Glutamatergic neuron (in vitro differentiated cells): ENCODE data around the gene ZNF490. TPM values are rescaled to one million over a fixed set of nuclear protein-coding genes. Genes with fewer than 3 reads are reported as not detected.
"Not testable (repeated sequence)": the region's sequence is repeated elsewhere in the genome, so short reads cannot be mapped to it uniquely, and the experiment has no call there.

Experiments
- DNase-seq: peaks from one replicate; pipeline ENCODE4 v3.0.0; 2022
- H3K27ac Mint-ChIP-seq: one replicate; pipeline ENCODE4 v1.8.0; 2020; ENCODE audit warnings: mild to moderate bottlenecking, mixed read lengths, inconsistent platforms; ENCODE audit not compliant: unreplicated experiment
- H3K27me3 Mint-ChIP-seq: one replicate; pipeline ENCODE4 v1.8.0; 2020; ENCODE audit warnings: mild to moderate bottlenecking, moderate library complexity, mixed read lengths, inconsistent platforms; ENCODE audit not compliant: unreplicated experiment
- H3K36me3 Mint-ChIP-seq: one replicate; pipeline ENCODE4 v1.8.0; 2020; ENCODE audit warnings: mild to moderate bottlenecking, mixed read lengths, inconsistent platforms; ENCODE audit not compliant: unreplicated experiment
- H3K4me1 Mint-ChIP-seq: one replicate; pipeline ENCODE4 v1.8.0; 2020; ENCODE audit warnings: mild to moderate bottlenecking, low read depth, mixed read lengths, inconsistent platforms; ENCODE audit not compliant: unreplicated experiment
- H3K4me3 Mint-ChIP-seq: one replicate; pipeline ENCODE4 v1.8.0; 2020; ENCODE audit warnings: mild to moderate bottlenecking, mixed read lengths, inconsistent platforms; ENCODE audit not compliant: unreplicated experiment
- H3K9me3 Mint-ChIP-seq: one replicate; pipeline ENCODE4 v1.8.0; 2020; ENCODE audit warnings: mild to moderate bottlenecking, moderate library complexity, mixed read lengths, inconsistent platforms; ENCODE audit not compliant: unreplicated experiment
- total RNA-seq: library from RNA; stranded (reverse); fragmentation: NEBNext Ultra II Directional; extraction: Animal tissue kit (Norgen Biotek cat#: 25700); gene quantifications from one replicate; pipeline ENCODE4 v1.2.1, GENCODE V29; 2021; ENCODE audit not compliant: unreplicated experiment
- TF ChIP-seq, protein P1 (sequence below): fragments of 200-600 bp; sonication (generic); IDR thresholded peaks from one replicate; pipeline ENCODE4 v1.5.0; 2021; ENCODE audit not compliant: partially characterized antibody, unreplicated experiment

Gene ZNF490
- total RNA-seq, 1 donor from 2014 or later: 8.0 TPM

DNA sequence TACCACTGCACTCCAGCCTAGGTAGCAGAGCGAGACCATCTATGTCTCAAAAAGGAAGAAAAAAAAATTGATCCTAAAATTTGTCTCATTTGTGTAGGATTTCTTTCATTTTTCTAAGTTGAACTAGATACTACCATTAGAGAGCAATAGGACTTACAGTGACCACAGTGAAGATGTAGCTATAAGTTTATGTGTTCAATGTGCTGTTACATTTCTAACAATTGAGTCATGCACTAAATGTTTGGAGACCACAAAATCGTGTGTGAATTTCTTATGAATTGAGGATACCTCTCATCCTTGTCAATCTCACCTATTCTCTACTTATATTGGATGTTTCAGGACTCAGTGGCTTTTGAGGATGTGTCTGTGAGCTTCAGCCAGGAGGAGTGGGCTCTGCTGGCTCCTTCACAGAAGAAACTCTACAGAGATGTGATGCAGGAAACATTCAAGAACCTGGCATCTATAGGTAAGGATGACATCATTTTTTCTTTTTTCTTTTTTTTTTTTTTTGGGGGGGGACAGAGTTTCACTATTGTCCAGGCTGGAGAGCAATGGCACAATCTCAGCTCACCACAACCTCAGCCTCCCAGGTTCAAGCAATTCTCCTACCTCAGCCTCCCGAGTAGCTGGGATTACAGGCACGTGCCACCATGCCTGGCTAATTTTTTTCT, 12.9 kb upstream of the ZNF490 start:
- Mint-ChIP-seq H3K27ac (no peak overlapping the region), H3K36me3 (peaks cover 29% of the 10 kb centered on the region), H3K4me3 (no peak overlapping the region), H3K4me1 (no peaks in the 10 kb centered on the region), H3K27me3 (no peaks in the 10 kb centered on the region), H3K9me3 (peaks cover 10% of the 10 kb centered on the region)
- TF ChIP-seq, protein P1, sequence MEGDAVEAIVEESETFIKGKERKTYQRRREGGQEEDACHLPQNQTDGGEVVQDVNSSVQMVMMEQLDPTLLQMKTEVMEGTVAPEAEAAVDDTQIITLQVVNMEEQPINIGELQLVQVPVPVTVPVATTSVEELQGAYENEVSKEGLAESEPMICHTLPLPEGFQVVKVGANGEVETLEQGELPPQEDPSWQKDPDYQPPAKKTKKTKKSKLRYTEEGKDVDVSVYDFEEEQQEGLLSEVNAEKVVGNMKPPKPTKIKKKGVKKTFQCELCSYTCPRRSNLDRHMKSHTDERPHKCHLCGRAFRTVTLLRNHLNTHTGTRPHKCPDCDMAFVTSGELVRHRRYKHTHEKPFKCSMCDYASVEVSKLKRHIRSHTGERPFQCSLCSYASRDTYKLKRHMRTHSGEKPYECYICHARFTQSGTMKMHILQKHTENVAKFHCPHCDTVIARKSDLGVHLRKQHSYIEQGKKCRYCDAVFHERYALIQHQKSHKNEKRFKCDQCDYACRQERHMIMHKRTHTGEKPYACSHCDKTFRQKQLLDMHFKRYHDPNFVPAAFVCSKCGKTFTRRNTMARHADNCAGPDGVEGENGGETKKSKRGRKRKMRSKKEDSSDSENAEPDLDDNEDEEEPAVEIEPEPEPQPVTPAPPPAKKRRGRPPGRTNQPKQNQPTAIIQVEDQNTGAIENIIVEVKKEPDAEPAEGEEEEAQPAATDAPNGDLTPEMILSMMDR: no peak
- no peak for DNase-seq

DNA sequence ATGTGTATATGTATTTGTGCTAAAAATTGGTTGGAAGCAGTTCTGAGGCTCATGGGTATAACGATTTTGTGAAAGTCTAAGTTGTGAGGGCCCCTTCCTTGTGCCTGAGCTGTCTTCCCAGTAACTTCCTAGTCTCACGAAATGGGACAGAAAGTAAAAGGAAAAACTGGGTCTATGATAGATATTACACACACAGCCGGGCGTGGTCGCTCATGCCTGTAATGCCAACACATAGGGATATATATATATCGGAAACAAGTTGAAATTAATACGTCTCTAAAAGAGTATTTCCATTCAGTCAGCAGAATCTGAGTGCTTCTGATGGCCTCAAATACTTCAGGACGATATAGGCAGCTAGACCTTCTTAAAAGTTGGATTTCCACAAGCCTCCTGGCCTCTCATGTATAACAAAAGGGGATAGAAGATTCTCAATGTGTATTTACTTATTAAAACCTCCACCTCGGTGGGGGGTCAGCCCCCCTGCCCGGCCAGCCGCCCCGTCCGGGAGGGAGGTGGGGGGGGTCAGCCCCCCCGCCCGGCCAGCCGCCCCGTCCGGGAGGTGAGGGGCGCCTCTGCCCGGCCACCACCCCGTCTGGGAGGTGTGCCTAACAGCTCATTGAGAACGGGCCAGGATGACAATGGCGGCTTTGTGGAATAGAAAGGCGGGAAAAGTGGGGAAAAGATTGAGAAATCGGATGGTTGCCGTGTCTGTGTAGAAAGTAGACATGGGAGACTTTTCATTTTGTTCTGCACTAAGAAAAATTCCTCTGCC, 10.8 kb upstream of the ZNF490 start:
- peaks cover 12% of the 10 kb centered on the region for H3K36me3 Mint-ChIP-seq
- H3K4me1 Mint-ChIP-seq, H3K9me3 Mint-ChIP-seq, H3K4me3 Mint-ChIP-seq, H3K27me3 Mint-ChIP-seq, DNase-seq, H3K27ac Mint-ChIP-seq: not testable (repeated sequence)

DNA sequence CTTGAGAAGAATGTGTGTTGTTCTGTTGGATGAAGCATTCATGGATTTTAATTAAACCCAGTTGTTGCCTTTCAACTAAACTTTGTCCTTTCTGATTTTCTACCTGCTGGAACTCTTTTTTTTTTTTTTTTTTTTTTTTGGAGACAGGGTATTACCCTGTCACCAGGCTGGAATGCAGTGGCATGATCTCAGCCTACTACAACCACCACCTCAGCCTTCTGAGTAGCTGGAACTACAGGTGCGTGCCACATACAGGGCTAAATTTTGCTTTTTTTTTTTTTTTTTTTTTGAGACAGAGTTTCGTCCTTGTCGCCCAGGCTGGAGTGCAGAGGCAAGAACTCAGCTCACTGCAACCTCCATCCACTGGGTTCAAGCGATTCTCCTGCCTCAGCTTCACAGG, 7.0 kb upstream of the ZNF490 start:
- H3K27ac Mint-ChIP-seq: no peak overlapping the region
- no peak overlapping the region for H3K4me3 Mint-ChIP-seq
- H3K27me3 Mint-ChIP-seq: peaks cover 4% of the 10 kb centered on the region
- no peak for DNase-seq
- H3K9me3 Mint-ChIP-seq: peaks cover 3% of the 10 kb centered on the region
- TF ChIP-seq, protein P1: no peak
- H3K36me3 Mint-ChIP-seq: peaks cover 4% of the 10 kb centered on the region
- no peaks in the 10 kb centered on the region for H3K4me1 Mint-ChIP-seq

DNA sequence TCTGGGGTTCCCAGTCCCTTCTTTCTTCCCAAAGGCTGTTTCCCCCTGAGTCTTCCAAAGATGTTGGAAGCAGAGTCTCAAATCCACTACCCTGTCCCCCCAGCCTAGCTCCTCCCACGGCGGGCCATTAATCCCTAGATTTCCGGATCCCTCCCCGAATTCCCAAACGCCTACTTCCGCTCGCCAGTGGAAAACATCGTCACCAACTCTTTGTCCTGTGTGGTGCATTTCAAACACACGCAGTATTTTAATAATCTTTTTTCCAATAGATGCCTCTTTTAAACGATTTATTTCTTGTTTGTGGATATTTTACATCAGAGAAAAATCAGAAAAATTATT, 717 bp upstream of the ZNF490 start:
- TF ChIP-seq, protein P1: no peak
- Mint-ChIP-seq H3K27ac (peak overlapping the region; percentile 98), H3K9me3 (peaks cover 9% of the 10 kb centered on the region), H3K27me3 (peaks cover 9% of the 10 kb centered on the region), H3K4me3 (peak overlapping the region; percentile 99), H3K36me3 (no peaks in the 10 kb centered on the region), H3K4me1 (no peaks in the 10 kb centered on the region)
- DNase-seq: peak; percentile 69

DNA sequence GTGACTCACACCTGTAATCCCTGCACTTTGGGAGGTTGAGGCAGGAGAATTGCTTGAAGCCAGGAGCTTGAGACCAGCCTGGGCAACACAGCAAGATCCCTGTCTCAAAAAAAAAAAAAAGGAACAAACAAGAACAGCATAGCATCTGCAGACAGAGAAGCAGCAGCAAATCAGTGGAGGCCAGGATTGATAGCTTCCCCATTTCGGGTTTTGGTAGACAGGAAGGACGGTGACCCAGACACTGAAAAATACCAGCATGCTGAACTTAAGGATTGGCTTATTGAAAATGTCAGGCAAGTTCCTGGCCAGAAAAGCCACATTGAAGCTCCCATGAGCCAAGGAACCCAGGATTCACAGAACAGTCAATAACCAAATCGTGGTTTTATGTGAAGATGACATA, 3.0 kb downstream of the ZNF490 start:
- no peaks in the 10 kb centered on the region for H3K4me1 Mint-ChIP-seq
- no peak overlapping the region for H3K4me3 Mint-ChIP-seq
- peaks cover 5% of the 10 kb centered on the region for H3K27me3 Mint-ChIP-seq
- TF ChIP-seq, protein P1: no peak
- no peak for DNase-seq
- H3K27ac Mint-ChIP-seq: no peak overlapping the region
- peaks cover 9% of the 10 kb centered on the region for H3K9me3 Mint-ChIP-seq
- H3K36me3 Mint-ChIP-seq: no peaks in the 10 kb centered on the region
